Large intestine (tissue), 12 donors: ENCODE results near the gene GPATCH4. TPM values are rescaled to one million over a fixed set of nuclear protein-coding genes. Genes with fewer than 3 reads are reported as not detected.

Source experiments
- DNase-seq, 2 donors: peaks; one replicate each; pipeline versions ENCODE4 v3.0.0 to v3.0.0-alpha.2; 2013
- H3K27ac ChIP-seq: one replicate; pipeline ENCODE4 v1.5.1; 2013; ENCODE audit warnings: low read length
- H3K27me3 ChIP-seq: 2 replicates; pipeline ENCODE4 v1.6.1; 2013; ENCODE audit warnings: low read length; ENCODE audit not compliant: control insufficient read depth, insufficient read depth
- H3K36me3 ChIP-seq: 2 replicates; pipeline ENCODE4 v1.6.1; 2013; ENCODE audit warnings: low read length; ENCODE audit not compliant: control insufficient read depth, insufficient read depth
- H3K4me1 ChIP-seq: one replicate; pipeline ENCODE4 v1.6.1; 2013; ENCODE audit warnings: low read length; ENCODE audit not compliant: control insufficient read depth, insufficient read depth
- H3K4me3 ChIP-seq: one replicate; pipeline ENCODE4 v1.5.1; 2013; ENCODE audit warnings: low read length
- H3K9me3 ChIP-seq: one replicate; pipeline ENCODE4 v1.6.1; 2013; ENCODE audit warnings: mild to moderate bottlenecking, low read depth, low read length, moderate library complexity; ENCODE audit not compliant: control insufficient read depth
- WGBS: methylation state at CpG from one replicate; pipeline ENCODE4 v1.1.5; 2013; ENCODE audit warnings: low lambda C conversion rate; ENCODE audit not compliant: insufficient coverage; 5-methylcytosine and 5-hydroxymethylcytosine counted together
- long read RNA-seq, 11 donors: transcript quantifications; one replicate each; lab custom pipeline, GENCODE V29; 2026
- polyA plus RNA-seq: library from polyadenylated mRNA; unstranded; fragments of 120-200 nt; gene quantifications from one replicate; pipeline ENCODE4 v1.2.1, GENCODE V29; 2013

Gene GPATCH4
- polyA plus RNA-seq = 25.9 TPM
- long read RNA-seq, donor 1, transcript GPATCH4-201 (8 exons, 1,972 nt) = major isoform, 7 of 7 reads
- long read RNA-seq, donor 1, partial matches to known transcripts = 0 of 7 reads
- long read RNA-seq, donor 1, other reads (novel, unspliced or antisense) = 0 of 7 reads
- long read RNA-seq, donor 2, transcript GPATCH4-201 (8 exons, 1,972 nt) = major isoform, 5 of 6 reads
- long read RNA-seq, donor 2, partial matches to known transcripts = 0 of 6 reads
- long read RNA-seq, donor 2, other reads (novel, unspliced or antisense) = 0 of 6 reads
- long read RNA-seq, donor 3 = 0 reads
- long read RNA-seq, donor 4, partial matches to known transcripts = 0 of 1 reads
- long read RNA-seq, donor 4, other reads (novel, unspliced or antisense) = 0 of 1 reads
- long read RNA-seq, donor 5, partial matches to known transcripts = 0 of 4 reads
- long read RNA-seq, donor 5, other reads (novel, unspliced or antisense) = 0 of 4 reads
- long read RNA-seq, donor 6, transcript GPATCH4-201 (8 exons, 1,972 nt) = major isoform, 12 of 13 reads
- long read RNA-seq, donor 6, partial matches to known transcripts = 0 of 13 reads
- long read RNA-seq, donor 6, other reads (novel, unspliced or antisense) = 0 of 13 reads
- long read RNA-seq, donor 7, partial matches to known transcripts = 0 of 2 reads
- long read RNA-seq, donor 7, other reads (novel, unspliced or antisense) = 0 of 2 reads
- long read RNA-seq, donor 8, transcript GPATCH4-201 (8 exons, 1,972 nt) = major isoform, 12 of 15 reads
- long read RNA-seq, donor 8, partial matches to known transcripts = 0 of 15 reads
- long read RNA-seq, donor 8, other reads (novel, unspliced or antisense) = 0 of 15 reads
- long read RNA-seq, donor 9, transcript GPATCH4-201 (8 exons, 1,972 nt) = major isoform, 8 of 10 reads
- long read RNA-seq, donor 9, partial matches to known transcripts = 0 of 10 reads
- long read RNA-seq, donor 9, other reads (novel, unspliced or antisense) = 0 of 10 reads
- long read RNA-seq, donor 10, transcript GPATCH4-201 (8 exons, 1,972 nt) = major isoform, 8 of 17 reads
- long read RNA-seq, donor 10, partial matches to known transcripts = 7 of 17 reads
- long read RNA-seq, donor 10, other reads (novel, unspliced or antisense) = 0 of 17 reads
- long read RNA-seq, donor 11, transcript GPATCH4-201 (8 exons, 1,972 nt) = major isoform, 9 of 12 reads
- long read RNA-seq, donor 11, partial matches to known transcripts = 0 of 12 reads
- long read RNA-seq, donor 11, other reads (novel, unspliced or antisense) = 0 of 12 reads

DNA sequence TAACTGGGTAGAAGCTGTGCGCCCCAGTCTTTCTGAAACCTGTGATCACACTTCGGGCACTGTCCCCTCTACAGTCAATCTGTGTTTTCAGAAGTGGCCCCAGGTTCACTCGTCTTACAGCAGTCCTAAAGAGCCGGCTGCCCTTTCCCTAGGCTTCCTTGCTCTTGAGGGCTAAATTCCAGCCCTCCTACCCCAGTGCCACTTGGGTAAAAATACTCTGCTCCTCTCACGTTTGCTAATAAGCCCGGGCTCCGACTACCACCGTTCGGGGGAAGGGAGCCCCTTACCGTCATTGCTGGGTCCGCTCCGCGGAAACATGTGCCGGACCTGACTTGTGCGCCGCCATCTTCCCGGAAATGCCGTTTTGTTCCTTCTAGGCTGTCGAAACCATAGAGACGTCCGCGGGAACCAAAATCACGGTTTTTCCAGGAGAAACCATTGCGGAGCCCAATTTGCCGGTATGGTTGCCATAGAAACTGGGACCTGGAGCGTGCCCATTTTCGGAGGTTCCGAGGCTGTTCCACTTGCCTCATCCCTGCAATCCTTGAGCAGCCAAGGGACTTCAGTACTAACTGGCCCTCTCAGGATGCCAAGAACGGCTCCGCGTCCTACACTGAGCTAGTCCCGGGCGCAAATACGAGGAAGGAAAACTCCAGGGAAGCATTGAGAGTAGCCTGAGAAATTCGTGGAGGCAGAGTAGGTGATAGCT is at the start of gene GPATCH4:
GPATCH4 (minus strand) TSS at position 358 of the 709 bp plus-strand sequence.
- peaks cover 6% of the 10 kb centered on the region for H3K4me1 ChIP-seq
- DNase-seq = peak; percentile 56 to 84
- H3K36me3 ChIP-seq = peaks cover 25% of the 10 kb centered on the region
- peak within 1 kb of the TSS; percentile 64 for H3K27ac ChIP-seq
- H3K9me3 ChIP-seq = no peaks in the 10 kb centered on the region
- no CpG with 5 or more reads among the region's 35 CpGs for WGBS
- no peaks in the 10 kb centered on the region for H3K27me3 ChIP-seq
- H3K4me3 ChIP-seq = peak within 1 kb of the TSS; percentile 89

DNA sequence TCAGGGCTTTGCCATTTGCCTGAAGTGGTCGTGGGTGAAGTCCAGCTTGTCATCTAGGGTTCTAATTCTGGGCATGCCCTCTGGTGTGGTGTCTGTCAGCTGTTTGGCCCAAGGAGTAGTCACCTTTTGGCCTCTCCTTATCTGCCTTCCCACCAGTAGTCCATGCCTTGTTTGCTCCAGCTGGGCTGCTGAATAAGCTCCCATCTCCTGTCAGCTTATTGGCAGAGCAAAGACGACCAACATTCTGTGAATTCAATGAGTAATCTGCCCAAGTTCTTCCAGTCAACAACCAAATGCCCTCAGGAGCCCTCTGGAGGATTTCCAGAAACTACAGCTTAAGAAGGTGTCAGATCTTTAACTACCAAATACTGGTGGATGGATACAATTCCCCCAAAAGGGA is 47.7 kb upstream of the GPATCH4 start:
- Histone ChIP-seq H3K4me3 (no peak overlapping the region), H3K27me3 (peaks cover 41% of the 10 kb centered on the region), H3K4me1 (no peaks in the 10 kb centered on the region), H3K27ac (no peak overlapping the region), H3K9me3 (peaks cover 6% of the 10 kb centered on the region), H3K36me3 (peaks cover 1% of the 10 kb centered on the region)
- DNase-seq = no peak
- WGBS = no CpG with 5 or more reads among the region's 2 CpGs

GRCh38 chr1:156648496-156648895 is 47.2 kb upstream of the GPATCH4 start:
- no peak overlapping the region for H3K4me3 ChIP-seq
- DNase-seq = no peak
- H3K9me3 ChIP-seq = peaks cover 6% of the 10 kb centered on the region
- peaks cover 3% of the 10 kb centered on the region for H3K36me3 ChIP-seq
- no CpG with 5 or more reads among the region's 10 CpGs for WGBS
- H3K4me1 ChIP-seq = peaks cover 2% of the 10 kb centered on the region
- peaks cover 45% of the 10 kb centered on the region for H3K27me3 ChIP-seq
- H3K27ac ChIP-seq = no peak overlapping the region

GRCh38 chr1:156647351-156647750 is 46.1 kb upstream of the GPATCH4 start:
- Histone ChIP-seq H3K9me3 (peaks cover 6% of the 10 kb centered on the region), H3K27ac (no peak overlapping the region), H3K36me3 (peaks cover 3% of the 10 kb centered on the region), H3K4me1 (peaks cover 14% of the 10 kb centered on the region), H3K4me3 (no peak overlapping the region), H3K27me3 (peaks cover 55% of the 10 kb centered on the region)
- no peak for DNase-seq
- no CpG with 5 or more reads among the region's 10 CpGs for WGBS

DNA sequence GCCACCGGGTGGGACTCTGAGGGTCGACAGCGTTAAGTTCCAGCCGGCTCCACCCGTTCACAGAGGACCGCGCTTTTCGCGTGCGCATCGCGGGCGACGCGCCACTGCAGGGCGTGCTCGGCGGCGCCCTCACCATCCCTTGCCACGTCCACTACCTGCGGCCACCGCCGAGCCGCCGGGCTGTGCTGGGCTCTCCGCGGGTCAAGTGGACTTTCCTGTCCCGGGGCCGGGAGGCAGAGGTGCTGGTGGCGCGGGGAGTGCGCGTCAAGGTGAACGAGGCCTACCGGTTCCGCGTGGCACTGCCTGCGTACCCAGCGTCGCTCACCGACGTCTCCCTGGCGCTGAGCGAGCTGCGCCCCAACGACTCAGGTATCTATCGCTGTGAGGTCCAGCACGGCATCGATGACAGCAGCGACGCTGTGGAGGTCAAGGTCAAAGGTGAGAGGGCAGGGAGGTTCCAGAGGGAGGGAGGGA is 45.5 kb upstream of the GPATCH4 start:
- Histone ChIP-seq H3K27ac (no peak overlapping the region), H3K4me1 (peaks cover 17% of the 10 kb centered on the region), H3K9me3 (peaks cover 6% of the 10 kb centered on the region), H3K4me3 (no peak overlapping the region), H3K36me3 (peaks cover 3% of the 10 kb centered on the region), H3K27me3 (peaks cover 60% of the 10 kb centered on the region)
- no peak for DNase-seq
- WGBS = no CpG with 5 or more reads among the region's 51 CpGs

GRCh38 chr1:156645666-156646065 is 44.4 kb upstream of the GPATCH4 start:
- H3K4me1 ChIP-seq = peaks cover 22% of the 10 kb centered on the region
- H3K36me3 ChIP-seq = peaks cover 3% of the 10 kb centered on the region
- no peak for DNase-seq
- no peak overlapping the region for H3K4me3 ChIP-seq
- peaks cover 71% of the 10 kb centered on the region for H3K27me3 ChIP-seq
- WGBS = 80% methylated on average over 1 of the region's 1 CpG
- no peak overlapping the region for H3K27ac ChIP-seq
- peaks cover 6% of the 10 kb centered on the region for H3K9me3 ChIP-seq

GRCh38 chr1:156645056-156645455 is 43.8 kb upstream of the GPATCH4 start:
- Histone ChIP-seq H3K36me3 (peaks cover 3% of the 10 kb centered on the region), H3K9me3 (peaks cover 6% of the 10 kb centered on the region), H3K4me3 (no peak overlapping the region), H3K27me3 (peaks cover 77% of the 10 kb centered on the region), H3K4me1 (peaks cover 22% of the 10 kb centered on the region), H3K27ac (no peak overlapping the region)
- DNase-seq = no peak
- no CpG with 5 or more reads among the region's 3 CpGs for whole genome bisulfite sequencing

DNA sequence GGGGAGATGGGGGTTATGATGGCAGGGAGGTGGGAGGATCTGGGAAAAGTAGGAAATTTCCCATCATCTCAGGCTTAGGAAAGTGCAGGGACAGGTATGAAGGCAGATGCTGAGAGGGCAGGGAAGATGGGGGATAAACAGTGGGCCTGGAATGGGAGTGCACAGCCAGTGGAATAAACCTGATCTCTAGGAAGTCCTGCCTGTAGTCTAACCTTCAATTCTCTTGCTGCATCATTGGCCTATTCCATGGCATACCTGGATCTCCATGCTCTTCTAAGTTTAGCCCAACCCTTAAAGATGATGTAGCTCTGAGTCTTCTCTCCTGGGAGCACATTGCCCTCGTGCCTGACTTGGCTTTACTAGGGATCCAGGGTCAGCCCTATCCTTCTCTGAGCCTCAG is 43.4 kb upstream of the GPATCH4 start:
- Histone ChIP-seq H3K27me3 (peaks cover 81% of the 10 kb centered on the region), H3K4me3 (no peak overlapping the region), H3K27ac (no peak overlapping the region), H3K36me3 (peaks cover 3% of the 10 kb centered on the region), H3K4me1 (peaks cover 22% of the 10 kb centered on the region), H3K9me3 (peaks cover 6% of the 10 kb centered on the region)
- WGBS = no CpG with 5 or more reads among the region's 1 CpG
- no peak for DNase-seq

DNA sequence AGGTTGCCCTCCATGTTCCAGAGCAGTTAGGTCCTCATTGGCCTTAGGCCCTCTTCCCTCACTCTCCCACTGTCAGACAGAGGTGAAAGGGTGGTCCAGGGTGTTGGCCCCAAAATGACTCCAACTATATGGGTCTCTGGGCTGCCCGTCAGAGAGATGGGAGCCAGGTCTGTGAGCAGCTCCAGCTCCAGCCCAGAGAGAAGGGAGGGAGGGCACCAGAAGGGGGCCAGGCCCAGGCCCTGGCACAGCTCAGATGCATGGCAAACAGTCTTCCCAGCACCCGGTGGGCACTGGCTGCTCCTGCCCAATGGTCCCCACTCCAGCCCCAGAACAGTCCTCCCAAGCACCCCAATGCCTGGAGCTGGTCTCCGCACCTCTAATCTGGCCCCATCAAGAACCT is 42.9 kb upstream of the GPATCH4 start:
- Histone ChIP-seq H3K27ac (no peak overlapping the region), H3K4me3 (no peak overlapping the region), H3K36me3 (peaks cover 3% of the 10 kb centered on the region), H3K27me3 (peaks cover 84% of the 10 kb centered on the region), H3K9me3 (peaks cover 6% of the 10 kb centered on the region), H3K4me1 (peaks cover 22% of the 10 kb centered on the region)
- no peak for DNase-seq
- no CpG with 5 or more reads among the region's 3 CpGs for WGBS
